LHCN-M2 (cell line): ENCODE data around the gene SNN. TPM values are rescaled to one million over a fixed set of nuclear protein-coding genes. Genes with fewer than 3 reads are reported as not detected.

Experiments
- DNase-seq: peaks from one replicate; pipeline ENCODE4 v3.0.0-alpha.2; 2012; ENCODE audit warnings: low read depth
- total RNA-seq: library from RNA; depleted of rRNA; stranded (reverse); fragments of >200 nt; gene quantifications from 2 replicates; pipeline ENCODE4 v1.2.3, GENCODE V29; 2014

The SNN gene
- total RNA-seq, 1 experiment from 2014 or later, result 12.4 TPM

DNA sequence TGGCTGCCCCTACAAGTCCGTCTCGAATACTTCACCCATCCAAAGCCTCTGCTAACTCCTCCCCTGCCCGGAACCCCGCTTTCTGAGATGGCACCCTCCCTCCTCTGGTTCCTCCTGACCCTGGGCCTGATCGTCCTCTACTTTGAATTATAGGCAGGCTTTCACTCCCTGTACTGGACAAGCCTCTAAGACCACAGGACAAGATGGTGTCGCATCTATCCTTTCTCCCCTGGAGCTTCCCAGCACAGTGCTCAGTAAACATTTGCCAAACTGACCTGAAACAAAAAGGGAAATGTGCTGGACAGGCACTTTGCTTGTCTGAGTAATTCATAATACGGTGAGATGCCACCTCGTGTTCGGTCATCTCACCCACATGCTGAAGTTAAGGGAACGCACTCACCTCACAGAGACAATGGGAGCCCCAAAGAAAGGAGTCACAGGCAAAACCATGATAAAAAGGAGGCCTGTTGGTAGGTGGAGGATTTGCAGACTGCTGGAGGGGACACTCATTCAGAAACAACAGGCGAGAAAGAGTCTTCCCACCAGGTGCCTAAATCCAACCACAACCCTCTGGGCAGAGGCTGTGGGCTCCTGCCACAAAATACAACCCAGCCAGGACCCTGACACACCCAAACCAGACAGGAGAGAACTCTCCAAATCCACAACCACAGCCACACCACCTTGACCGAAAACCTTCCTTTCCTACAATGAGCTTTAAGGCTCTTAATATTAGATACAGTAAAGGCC lies 28.2 kb downstream of the SNN start:
- no peak for DNase-seq

DNA sequence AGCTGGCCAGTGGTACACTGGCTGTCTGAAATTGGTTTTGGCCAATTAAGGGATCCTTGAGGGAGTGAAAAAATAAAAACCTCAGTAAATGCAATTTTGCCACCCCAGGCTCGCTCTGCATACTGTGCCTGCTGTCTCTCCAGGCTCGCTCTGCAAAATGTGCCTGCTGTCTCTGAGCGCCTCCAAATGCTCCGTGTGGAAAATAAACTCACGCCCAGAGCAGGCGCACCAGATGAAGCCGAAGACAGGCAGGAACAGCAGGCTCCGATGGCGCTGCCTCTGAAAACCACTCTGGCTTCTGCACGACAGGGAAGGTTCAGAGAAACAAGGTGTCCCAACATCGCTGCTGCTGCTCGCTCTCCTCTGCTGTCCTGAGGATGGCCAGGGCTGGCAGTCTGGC lies 29.1 kb downstream of the SNN start:
- no peak for DNase-seq

DNA sequence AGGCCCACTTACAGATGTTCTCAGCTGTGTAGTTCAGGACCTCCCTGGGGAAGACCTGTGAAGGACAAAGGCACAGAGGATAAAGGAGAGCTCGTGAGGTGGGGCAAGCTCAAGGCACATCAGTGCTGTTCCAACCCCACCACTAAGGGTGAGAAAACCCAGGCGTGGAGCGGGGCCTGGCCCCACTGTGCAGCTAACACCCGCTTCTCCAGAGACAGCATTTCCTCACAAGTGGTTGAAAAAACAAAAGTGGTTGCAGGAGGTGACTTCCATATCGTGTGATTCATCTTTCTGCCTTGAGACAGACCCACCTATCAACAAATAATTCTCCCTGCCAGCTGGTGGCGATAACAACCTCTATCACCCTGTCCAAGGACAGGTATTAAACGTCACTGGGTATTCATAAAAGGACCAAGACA lies 30.0 kb downstream of the SNN start:
- no peak for DNase-seq

DNA sequence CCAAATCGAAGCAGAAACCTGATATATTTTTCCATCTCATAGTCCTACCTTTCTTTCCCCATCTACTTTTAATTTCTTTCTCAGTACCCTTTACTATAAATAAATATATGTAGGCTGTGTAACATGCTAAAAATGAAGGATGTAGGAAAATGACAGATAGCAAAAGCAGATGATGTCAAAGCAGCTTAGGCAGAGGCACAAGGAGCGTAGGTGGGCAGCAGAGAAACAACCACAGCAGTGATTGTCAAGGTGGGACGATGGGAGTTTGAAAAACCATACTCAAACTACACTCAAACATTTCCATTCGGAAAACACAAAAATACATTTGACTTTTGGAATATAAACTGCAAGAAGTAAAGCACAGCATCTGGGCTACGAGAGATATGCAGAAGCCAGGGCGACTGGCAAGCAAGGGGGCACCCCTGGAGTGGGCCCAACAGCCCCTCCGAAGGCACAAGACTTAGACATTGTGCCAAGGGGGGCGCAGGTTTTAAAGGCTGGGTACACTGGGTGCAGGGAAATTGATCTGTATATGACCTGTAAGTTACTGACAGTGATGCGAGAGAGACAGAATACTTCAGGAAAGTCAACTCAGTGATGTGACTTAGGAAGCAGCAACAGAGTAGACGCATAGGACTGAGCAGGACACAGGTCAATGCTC lies 31.1 kb downstream of the SNN start:
- DNase-seq, result no peak

DNA sequence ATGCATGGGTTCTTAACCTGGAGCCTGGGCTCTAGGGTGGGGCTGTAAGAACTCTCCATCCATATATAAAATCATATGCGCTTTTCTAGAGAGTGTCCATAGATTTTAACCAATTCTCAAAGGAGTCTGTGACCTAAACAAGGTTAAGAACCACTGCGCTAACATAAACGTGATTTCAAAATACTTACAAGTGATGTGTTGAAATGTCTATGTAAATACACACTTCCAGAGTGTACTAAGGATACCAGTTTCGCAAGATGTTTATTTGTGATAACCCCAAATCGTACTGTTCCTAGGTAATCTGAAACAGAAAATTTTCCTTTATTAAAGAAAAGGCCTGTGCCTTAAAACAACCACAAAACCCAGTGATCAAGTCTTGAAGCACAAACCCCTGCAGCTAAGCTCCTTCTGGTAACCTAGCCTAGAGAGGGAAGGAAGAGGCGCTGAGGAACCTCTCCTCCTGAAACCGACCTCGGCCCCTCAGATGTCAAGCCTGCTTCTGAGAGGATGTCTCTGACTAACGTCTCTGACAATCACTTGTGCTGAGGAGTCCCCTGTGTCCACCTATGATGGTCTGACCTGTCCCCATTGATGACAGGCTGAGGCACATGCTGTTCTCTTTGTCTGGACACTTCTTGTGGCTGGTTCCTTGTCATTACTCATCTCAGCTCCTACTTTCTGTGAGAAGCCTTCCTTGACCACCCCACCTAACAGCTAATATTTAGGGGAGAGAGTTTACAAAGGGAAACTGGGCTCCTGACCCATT lies 32.2 kb downstream of the SNN start:
- no peak for DNase-seq

DNA sequence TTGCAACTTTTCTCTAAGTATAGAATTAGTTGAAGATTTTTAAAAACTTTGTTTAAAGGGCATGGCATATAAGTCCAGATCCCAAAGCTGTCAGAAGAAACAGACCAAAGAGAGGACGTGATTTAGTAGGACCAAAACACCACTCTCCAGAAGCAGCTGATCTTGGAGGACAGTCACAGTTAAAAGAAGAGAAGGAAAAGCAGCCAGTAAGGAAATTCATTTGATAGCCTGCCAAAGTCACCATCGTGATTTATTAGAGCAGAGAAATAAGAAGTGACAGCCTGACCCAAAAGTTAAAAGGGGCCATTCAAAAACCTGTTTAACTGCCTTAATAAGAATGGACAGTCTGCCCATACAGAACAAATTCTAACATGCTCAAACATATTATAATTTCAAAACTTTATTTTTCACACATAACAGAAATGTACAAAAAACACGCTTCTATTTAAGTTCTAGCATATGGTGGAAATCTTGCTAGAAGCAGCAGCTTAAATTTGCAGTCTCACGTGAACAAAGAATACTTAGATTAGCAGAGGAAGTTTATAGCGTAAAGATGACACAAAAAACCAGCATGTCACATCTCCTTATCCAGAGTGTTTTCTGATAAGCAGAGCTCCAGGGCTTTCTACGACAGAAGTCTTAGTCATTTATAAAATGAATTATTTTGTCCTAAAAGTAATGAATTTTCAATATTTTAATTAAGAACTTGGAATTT lies 37.2 kb downstream of the SNN start:
- DNase-seq, result no peak

DNA sequence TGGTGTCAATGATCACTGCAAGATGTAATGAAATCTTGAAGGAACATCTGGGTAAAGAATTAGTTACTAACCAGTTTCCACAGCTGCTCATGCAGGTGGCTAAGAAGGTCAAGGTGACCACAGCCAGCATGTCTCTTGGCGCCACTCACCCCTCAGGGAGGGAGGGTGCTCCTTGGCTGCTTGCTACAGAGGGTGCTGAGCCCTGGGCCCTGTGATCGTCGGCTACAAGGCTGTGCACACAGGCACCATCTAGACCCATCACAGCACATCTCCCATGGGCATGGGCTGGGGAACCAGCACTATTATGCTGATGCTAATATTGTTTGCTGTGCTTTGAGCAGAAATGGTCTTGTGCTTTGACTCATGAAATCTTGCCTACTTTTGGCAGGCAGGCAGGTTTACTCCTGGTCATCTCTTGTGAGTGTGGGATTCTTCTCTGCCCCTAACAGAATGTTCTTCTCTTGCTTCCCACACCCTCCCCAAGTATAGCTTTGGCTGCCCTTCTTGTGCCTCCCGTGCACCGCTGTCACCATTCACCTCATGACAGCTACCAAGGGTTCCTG lies 38.0 kb downstream of the SNN start:
- DNase-seq, result no peak

DNA sequence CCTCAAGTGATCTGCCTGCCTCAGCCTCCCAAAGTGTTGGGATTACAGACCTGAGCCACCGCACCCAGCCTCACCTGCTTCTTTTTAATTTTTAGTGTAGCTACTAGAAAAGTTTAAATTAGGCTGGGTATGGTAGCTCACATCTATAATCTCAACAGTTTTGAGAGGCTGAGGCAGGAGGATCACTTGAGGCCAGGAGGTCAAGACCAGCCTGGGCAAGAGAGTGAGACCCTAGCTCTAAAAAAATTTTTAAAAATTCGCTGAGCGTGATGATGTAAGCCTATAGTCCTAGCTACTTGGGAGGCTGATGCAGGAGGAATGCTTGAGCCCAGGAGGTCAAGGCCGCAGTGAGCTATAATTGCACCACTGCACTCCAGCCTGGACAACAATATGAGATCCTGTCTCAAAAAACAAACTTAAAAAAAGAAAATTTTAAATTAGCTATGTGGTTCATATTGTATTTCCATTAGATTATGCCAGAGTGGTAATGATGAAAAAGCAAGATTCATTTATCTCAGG lies 39.5 kb downstream of the SNN start:
- no peak for DNase-seq

DNA sequence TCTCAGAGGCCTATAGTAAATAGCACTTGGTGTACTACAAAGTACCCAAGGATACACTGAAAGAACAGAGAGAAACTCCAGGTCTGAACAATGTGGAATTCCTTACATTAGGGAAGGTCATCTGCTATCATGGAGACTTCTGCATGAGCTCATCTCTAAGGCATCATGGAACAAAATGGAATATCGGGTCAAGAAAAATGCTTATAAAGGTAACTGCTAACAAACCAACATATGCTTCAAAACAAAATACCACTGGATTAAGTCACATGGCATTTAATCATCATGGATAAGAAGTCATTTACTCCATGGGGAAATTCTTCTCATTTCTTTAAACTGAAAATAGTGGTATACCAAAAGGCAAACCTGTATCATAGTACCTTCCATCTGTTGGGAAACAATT lies 40.2 kb downstream of the SNN start:
- peak; percentile 29 for DNase-seq

DNA sequence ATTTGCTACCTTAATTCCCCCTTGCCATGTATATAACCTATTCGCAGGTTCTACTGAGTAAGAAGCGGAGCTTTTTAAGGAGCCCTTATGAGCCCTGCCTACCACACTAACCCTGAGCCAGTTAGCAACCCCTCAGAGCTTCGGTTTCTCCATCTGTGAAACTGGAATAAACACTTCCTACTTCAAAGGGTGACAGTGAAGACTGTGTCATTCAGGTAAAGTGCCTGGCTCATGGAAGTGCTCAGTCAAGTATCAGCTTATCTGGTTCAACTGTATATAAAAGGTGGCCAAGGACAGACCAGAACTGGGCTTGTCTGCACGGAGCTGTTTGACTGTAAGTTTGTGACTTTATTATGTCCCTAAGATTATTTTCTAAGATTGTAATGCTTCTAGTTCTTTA lies 43.4 kb downstream of the SNN start:
- DNase-seq, result no peak

DNA sequence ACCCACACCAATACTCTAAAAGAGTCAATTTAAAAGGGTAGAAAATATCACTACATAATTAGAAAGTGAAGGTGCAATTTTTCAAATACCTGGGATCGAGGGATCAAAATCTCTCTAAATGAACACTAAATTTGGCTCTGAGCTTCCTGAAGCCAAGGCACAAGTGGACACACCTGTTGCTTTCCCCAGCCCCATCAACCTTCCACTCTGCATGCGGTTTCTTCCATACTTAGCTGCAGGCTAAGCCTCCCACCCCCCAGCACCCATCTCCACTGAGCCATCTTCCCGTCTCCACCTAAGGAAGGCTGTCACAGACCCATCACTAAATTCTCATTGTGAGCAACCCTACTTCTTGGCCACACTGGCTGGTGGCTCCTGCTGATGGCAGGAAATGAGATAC lies 43.9 kb downstream of the SNN start:
- no peak for DNase-seq

DNA sequence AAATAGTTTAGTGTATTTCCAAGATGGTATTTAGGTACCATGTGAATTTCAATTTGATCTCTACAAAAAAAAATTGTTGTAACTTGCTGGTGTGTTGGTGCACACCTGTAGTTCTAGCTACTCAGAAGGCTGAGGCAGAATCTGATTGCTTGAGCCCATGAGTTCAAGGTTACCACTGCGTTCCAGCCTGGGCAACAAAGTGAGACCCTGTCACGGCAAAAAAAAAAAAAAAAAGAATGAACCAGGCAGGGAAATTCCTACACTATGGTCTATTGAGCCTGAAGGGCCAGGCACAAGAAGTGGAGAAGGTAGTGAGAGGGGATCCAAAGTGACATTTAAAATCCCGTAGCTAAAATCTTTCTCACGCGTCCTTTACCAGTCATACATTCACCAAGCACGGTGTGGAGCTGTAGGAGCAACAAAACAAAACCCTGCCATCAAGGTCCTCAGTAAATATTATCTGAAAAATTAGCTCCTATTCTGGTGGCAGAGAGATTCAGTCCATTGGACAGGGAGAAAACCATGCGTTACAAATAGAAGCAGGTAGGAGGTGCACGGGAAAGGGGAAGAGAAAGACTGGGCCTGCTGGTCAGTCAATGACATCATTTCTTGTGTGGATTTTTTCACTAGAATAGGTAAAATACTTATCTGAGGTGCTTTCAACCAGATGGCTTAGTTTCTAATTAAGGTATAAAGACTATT lies 47.1 kb downstream of the SNN start:
- no peak for DNase-seq

DNA sequence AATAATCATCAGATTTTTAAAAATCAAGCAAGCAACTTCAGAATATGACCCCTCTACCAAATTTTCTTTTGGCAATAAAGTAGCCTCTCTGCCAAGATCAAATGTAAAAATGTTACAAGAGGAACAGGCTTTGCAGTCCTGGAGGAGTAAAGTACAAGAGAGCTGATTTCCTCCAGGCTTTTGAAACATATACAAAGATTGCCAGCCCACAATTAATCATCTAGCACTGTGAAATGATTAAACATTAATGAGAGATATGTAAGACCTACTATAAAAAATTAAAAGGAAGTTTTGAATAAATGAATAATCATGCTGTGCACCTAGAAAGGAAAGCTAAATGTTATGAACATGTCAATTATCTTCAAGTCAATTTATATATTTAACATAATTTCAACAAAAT lies 48.1 kb downstream of the SNN start:
- no peak for DNase-seq

DNA sequence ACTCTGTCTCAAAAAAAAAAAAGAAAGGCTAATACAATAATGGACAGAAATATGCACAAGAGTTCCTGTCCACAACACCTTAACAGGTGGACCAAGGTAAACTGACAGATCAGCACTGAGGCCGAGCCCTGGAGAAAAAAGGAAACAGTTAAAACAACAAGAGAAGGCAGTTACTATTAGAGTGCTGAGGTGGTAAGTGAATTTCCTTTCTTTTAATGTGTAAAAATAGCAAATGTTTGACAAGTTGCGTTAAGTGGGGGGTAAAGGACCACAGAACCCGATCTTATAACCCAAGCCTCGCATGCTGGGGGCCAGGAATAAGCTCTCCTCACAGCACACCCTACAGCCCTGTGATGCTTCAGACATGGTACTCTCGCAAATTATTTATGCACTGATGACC lies 49.6 kb downstream of the SNN start:
- no peak for DNase-seq

DNA sequence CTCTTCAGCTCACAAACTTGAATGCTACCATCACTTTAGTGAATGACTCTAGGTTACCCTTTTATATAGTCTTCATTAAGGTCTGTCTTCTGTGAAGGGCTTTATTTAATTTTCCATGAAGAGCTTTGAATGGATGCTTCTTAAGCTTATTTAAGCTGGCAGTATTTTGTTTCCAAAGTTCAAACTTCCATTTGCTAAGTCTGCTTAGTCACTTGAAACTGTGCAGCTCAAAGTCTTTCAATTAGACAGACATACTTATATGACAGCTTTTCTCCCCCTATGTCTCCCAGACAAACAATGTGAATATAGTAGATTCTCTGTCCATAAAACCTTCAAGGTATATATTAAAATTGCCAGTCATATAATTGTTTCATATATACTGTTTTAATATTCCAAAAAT lies 50.9 kb downstream of the SNN start:
- DNase-seq, result no peak

DNA sequence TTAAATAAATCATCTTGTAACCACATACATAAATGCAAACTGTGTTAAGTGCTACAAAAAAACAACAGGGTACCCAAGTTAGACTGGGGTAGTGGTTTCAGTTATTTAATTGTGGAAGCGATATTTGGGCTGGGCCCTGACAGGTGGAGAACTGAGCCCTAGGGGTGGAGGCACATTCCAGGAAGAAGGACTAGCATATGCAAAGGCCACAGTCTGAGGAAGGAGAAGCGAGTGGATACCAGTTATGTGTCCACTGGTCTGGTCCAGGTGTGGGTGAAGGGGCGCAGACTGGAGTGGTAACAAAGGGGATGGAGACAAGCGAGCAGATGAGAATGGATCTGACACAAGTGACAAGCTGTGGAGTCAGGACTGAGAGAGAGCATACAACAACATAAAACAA lies 51.5 kb downstream of the SNN start:
- DNase-seq, result no peak

DNA sequence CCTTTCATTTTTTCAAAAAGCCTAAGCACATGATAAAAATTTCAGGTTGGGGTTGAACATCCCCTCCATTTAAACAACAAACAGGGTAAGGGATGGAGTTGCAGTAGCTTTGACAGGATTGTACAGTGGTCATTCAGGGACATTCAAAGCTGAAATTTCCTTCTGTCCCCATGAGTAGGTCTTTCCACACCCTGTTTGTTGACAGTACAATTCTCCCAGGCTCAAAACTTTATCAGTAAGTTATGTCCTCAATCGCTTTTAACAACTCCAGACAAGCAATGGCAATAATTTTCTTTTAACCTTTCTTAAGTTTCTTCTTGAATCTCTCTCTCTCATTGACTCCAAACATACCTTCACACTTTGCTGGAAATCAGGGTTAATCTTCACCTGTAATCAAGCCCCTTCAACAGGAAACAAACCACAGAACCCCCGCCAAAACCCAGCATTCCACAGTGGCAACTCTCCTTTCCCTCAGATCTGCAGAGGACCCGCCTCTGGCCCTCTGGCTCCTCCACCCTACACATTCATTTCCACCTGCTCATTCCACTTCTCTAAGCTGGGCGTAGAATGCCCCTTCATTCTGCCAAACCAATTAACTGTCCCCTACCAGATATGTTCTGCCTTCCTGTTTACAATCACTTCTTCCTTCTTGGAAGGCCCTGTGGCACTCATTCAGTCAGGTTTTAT lies 53.7 kb downstream of the SNN start:
- DNase-seq, result no peak

DNA sequence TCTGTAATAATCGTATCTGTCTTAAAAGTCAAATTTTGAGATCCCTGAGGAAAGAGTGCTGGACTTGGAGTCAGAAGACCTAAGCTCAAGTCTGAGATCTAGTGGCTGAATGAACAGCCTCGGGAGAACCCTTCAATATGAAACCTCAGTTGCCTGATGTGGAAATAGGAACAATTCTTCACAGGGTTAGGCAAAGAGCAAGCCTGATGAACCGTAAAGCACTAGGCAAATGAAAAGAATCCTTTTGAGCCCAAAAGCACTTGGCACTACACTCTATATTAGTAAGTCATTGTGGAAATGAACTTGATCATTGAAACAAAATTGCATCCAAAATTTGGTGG lies 54.2 kb downstream of the SNN start:
- DNase-seq, result no peak

DNA sequence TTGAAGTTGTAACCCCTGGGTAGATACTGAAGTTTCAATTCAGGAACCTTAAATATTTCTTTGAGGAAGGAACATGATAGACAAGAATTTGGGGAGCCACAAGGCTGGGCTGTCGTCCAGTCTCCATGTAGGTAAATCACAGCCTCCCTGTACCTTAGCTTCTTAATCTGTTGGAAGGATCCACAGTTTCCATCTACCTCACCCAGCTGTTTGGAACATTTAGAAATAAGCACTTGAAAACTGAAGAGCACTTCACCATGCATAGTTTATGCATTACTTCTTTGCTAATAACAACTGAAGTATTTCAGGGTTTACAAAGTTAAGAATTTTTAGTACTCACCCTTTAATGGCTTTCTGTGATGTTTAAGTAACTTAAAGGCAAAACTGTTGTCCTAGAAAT lies 57.2 kb downstream of the SNN start:
- DNase-seq, result no peak

DNA sequence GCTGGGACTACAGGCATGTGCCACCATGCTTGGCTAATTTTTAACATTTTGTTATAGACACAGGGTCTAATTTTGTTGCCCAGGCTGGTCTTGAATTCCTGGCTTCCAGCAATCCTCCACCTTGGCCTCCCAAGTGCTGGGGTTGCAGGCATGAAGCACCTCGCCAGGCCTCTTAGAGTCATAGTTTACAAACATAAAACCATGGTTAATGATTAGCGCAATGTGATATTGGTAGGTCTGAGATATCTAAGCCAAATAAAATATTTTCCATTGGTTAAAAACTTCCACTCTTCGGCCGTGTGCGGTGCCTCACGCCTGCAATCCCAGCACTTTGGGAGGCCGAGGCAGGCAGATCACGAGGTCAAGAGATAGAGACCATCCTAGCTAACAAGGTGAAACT lies 57.8 kb downstream of the SNN start:
- DNase-seq, result no peak
